VCaP (cell line): ENCODE data around the gene SIRT3.

Experiments
- H3K27ac ChIP-seq: fragments of 450-650 bp; 2 replicates; pipeline ENCODE4 v1.5.1; 2017
- CTCF ChIP-seq: fragments of 450-650 bp; conservative IDR thresholded peaks from 2 replicates; pipeline ENCODE4 v1.5.1; 2017; ENCODE audit warnings: mild to moderate bottlenecking, moderate library complexity

Gene SIRT3

GRCh38 chr11:235997-236773 lies at the start of gene SIRT3:
Gene SIRT3, minus strand, starts transcription at chr11:236342. Its CDS starts 14 bp downstream, at chr11:236328.
- peak within 1 kb of the TSS; percentile 89 for H3K27ac ChIP-seq
- no peak for TF ChIP-seq CTCF

DNA sequence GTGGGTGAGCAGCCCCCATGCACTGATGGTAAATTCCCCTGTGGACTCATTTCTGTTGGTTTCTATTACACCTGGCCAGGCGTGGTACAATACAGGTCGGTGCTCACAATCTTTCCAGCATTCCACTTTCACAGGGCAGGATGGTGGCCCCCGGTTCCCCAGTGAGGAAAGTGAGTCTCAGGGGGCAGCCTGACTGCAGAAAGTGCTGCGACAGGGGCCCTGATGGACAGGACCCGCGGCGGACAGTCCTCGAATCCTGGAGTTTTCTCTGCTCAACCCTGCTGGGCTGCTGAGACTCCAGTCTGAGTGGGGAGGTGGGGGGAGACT lies 49.7 kb upstream of the SIRT3 start:
- no peak for TF ChIP-seq CTCF
- no peak overlapping the region for H3K27ac ChIP-seq

- no peak for TF ChIP-seq CTCF
- H3K27ac ChIP-seq: no peak overlapping the region
These were observed 49.1 kb upstream of the SIRT3 start for GRCh38 chr11:285021-285893.

DNA sequence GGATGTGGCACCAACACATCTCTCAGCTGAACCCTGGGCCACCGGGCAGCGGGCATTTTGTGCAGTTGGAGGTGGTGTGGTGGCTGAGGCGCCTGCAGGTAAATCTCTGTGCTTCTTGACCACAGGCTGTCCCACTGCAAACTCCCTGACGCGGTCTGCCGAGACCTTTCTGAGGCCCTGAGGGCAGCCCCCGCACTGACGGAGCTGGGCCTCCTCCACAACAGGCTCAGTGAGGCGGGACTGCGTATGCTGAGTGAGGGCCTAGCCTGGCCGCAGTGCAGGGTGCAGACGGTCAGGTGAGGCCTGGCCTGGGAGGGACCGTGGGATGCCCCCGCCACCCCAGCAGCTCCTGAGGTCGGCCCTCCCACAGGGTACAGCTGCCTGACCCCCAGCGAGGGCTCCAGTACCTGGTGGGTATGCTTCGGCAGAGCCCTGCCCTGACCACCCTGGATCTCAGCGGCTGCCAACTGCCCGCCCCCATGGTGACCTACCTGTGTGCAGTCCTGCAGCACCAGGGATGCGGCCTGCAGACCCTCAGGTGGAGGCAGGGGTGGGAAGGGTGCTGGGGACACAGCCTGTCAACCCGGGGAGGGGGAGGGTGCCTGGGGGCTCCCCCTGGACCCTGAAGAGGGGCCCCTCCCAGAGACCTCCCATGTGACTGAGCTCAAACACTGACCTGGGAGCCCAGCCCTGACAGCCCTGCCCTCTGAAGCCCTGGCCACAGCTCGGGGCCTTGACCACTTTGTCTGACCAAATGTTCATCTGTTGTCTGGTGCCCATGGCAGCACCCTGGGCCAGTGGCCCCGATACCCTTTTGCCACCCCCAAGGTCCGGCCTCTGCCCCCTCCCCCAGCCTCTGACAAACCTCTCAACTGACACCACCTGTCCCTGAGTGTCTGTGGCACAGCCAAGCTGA lies 48.2 kb upstream of the SIRT3 start:
- no peak for TF ChIP-seq CTCF
- H3K27ac ChIP-seq: no peak overlapping the region

DNA sequence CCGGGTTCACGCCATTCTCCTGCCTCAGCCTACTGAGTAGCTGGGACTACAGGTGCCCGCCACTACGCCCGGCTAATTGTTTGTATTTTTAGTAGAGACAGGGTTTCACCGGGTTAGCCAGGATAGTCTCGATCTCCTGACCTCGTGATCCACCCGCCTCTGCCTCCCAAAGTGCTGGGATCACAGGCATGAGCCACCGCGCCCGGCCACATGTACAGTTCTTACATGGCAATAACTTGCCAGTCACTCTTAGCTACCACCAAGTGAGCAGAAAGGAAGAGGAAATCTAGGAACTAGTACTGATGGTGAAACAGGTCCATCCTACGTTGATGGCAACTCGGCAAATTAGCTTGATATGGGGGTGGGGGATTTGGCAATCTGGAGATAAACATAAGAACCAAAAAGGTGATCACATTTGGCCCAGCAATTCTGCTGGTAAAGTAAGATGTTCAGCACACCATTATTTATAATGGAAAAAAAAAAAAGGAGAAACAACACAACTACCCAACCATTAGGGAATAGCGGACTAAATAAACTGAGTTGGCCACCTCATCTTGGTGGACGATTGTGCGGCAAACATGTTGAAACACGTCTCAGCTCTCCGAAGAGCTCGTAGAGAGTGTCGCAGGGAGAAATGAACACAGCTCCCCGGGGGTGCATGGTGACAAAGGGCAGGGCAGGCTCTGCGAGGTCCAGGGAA lies 47.4 kb upstream of the SIRT3 start:
- no peak overlapping the region for H3K27ac ChIP-seq
- no peak for TF ChIP-seq CTCF

DNA sequence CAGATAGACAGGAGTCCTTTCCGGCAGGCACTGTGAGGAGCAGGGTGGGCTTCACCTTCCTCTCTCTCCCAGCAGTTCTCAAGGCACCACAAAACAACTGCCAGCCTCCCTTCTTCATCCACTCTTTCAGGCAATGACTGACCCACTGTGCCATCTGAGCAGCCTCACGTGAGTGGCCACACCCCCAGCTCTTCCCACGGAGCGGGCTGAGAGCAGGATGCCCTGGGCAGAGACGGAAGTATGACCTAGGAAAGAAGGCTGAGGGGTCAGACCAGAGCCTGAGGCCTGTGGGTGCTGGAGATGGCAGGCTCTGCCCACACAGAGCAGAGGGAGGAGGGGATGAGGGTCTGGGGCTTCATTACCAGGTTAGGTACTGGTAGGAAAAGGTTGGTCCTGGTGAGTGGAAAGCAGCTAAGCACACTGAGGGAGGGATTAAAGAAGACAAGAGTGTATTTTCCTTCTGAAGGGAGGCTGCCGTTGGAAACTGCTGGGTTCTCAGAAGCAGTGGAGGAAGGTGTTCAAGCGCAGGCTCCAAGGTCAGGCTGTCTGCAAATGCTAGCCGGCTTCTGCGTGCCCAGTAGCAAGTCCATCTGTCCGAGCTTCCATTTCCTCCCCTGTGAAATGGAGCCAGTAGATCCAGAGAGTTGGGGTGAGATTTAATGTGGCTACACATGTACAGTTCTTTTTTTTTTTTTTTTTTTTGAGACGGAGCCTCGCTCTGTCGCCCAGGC lies 46.7 kb upstream of the SIRT3 start:
- H3K27ac ChIP-seq: no peak overlapping the region
- TF ChIP-seq CTCF: no peak
